OCI-LY7 (cell line): ENCODE measurements around the gene TTR. TPM values are rescaled to one million over a fixed set of nuclear protein-coding genes. Genes with fewer than 3 reads are reported as not detected.

ENCODE experiments used
- BruUV-seq: library from RNA; stranded (reverse); fragments of 400-500 nt; replicated peaks from 2 replicates; lab custom pipeline; 2021; lab: Mats Ljungman, UMichigan
- CTCF ChIA-PET: fragments of 300-600 bp; sonication (Branson Sonifier 250); formaldehyde crosslinking; loops from one replicate; lab custom pipeline; 2022; ENCODE audit warnings: antibody characterized with exemption; ENCODE audit not compliant: unreplicated experiment; lab: Charles Lee
- POLR2A ChIA-PET: fragments of 300-600 bp; sonication (Branson Sonifier 250); formaldehyde crosslinking; loops from one replicate; lab custom pipeline; 2022; ENCODE audit warnings: antibody characterized with exemption; lab: Charles Lee
- DNase-seq: peaks from one replicate; pipeline ENCODE4 v3.0.0-alpha.2; 2015; ENCODE audit warnings: low spot score
- H2AFZ ChIP-seq: fragments of 200-600 bp; sonication (generic), shearing (Covaris generic); 2 replicates; pipeline ENCODE4 v1.6.1; 2014; ENCODE audit warnings: mild to moderate bottlenecking, antibody characterized with exemption, low read length, moderate library complexity
- H3K27ac ChIP-seq: fragments of 200-600 bp; sonication (generic); 2 replicates; pipeline ENCODE4 v1.5.1; 2014; ENCODE audit warnings: mixed run types, low read depth, mild to moderate bottlenecking, moderate library complexity, low read length, inconsistent platforms; ENCODE audit not compliant: poor library complexity, severe bottlenecking
- H3K36me3 ChIP-seq: fragments of 200-600 bp; sonication (generic); 2 replicates; pipeline ENCODE4 v1.6.1; 2014; ENCODE audit warnings: mild to moderate bottlenecking, antibody characterized with exemption, low read length, moderate library complexity, mixed read lengths; ENCODE audit not compliant: insufficient read depth
- H3K4me1 ChIP-seq: fragments of 200-600 bp; sonication (generic); 2 replicates; pipeline ENCODE4 v1.5.1; 2014; ENCODE audit warnings: mild to moderate bottlenecking, low read length; ENCODE audit not compliant: insufficient read depth, poor library complexity, severe bottlenecking
- H3K4me2 ChIP-seq: fragments of 200-600 bp; sonication (generic); 2 replicates; pipeline ENCODE4 v1.6.1; 2014; ENCODE audit warnings: mild to moderate bottlenecking, low read length
- H3K4me3 ChIP-seq: fragments of 200-600 bp; sonication (generic); 2 replicates; pipeline ENCODE4 v1.5.1; 2014; ENCODE audit warnings: mild to moderate bottlenecking, low read depth, low read length; ENCODE audit not compliant: poor library complexity, severe bottlenecking
- H3K79me2 ChIP-seq: fragments of 200-600 bp; sonication (generic); 2 replicates; pipeline ENCODE4 v1.6.1; 2016; ENCODE audit warnings: low read depth, mild to moderate bottlenecking, low read length, moderate library complexity, mixed read lengths; ENCODE audit not compliant: insufficient read depth
- H3K9me2 ChIP-seq: fragments of 200-600 bp; sonication (generic); 2 replicates; pipeline ENCODE4 v1.6.1; 2016; ENCODE audit warnings: mild to moderate bottlenecking, low read length, mixed read lengths; ENCODE audit not compliant: insufficient read depth
- H3K9me3 ChIP-seq: fragments of 200-600 bp; sonication (generic); 2 replicates; pipeline ENCODE4 v1.6.1; 2014; ENCODE audit warnings: mild to moderate bottlenecking, mixed run types, low read length, mixed read lengths
- H4K20me1 ChIP-seq: fragments of 200-600 bp; sonication (generic); 2 replicates; pipeline ENCODE4 v1.6.1; 2014; ENCODE audit warnings: mild to moderate bottlenecking, antibody characterized with exemption, low read length, moderate library complexity, mixed read lengths; ENCODE audit not compliant: insufficient read depth
- CTCF ChIP-seq: fragments of 200-600 bp; sonication (generic); conservative IDR thresholded peaks from 2 replicates; pipeline ENCODE4 v1.5.1; 2014; ENCODE audit warnings: mild to moderate bottlenecking, antibody characterized with exemption, low read length, moderate library complexity, mixed read lengths
- EZH2phosphoT487 ChIP-seq: fragments of 200-600 bp; sonication (generic); IDR thresholded peaks from 2 replicates; pipeline ENCODE4 v1.6.1; 2018; ENCODE audit warnings: low read depth, borderline replicate concordance, mild to moderate bottlenecking, mixed run types, antibody characterized with exemption, low read length, moderate library complexity, mixed read lengths
- intact Hi-C: fragments of 100-400 bp; cut with micrococcal nuclease; formaldehyde crosslinking; loops from one replicate; pipeline ENCODE4 v1.10.0; 2022; ENCODE audit not compliant: unreplicated experiment
- total RNA-seq, 2 experiments: library from RNA; depleted of rRNA in 1 of 2; stranded (reverse); fragments of >200 nt in 1 of 2; shearing (Covaris generic) in 1 of 2; gene quantifications; 2 replicates each; pipeline ENCODE4 v1.2.3, GENCODE V29; 2014 to 2022

Gene TTR
- total RNA-seq, 2 experiments from 2014 or later, result not detected

GRCh38 chr18:31624892-31625640 is 33.4 kb downstream of the TTR start:
- no peaks in the 10 kb centered on the region for H3K4me1 ChIP-seq
- CTCF ChIA-PET, result no interaction called here

DNA sequence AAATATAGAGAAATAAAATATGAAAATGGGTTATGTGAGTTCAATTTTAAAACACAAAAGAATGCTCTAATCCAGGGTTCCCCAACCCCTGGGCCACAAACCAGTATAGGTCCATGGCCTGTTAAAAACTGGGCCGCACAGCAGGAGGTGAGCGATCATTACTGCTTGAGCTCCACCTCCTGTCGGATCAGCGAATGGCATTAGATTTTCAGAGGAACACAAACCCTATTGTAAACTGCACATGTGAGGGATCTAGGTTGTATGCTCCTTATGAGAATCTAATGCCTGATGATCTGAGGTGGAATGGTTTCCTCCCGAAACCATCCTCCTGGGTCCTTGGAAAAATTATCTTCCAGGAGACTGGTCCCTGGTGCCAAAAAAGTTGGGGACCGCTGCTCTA is 34.7 kb downstream of the TTR start:
- no peak for DNase-seq
- ChIA-PET POLR2A (interaction anchor here (0.7 kb wide), 1 partner anchor 563 kb away, joined by 3 read pairs; the partner anchor contains the start of gene MEP1B), CTCF (no interaction called here)
- no peak overlapping the region for H2AFZ ChIP-seq
- no TSS peak for BruUV-seq
- no peak overlapping the region for H3K27ac ChIP-seq
- no peaks in the 10 kb centered on the region for H4K20me1 ChIP-seq
- intact Hi-C loops, result no loop called here
- no peak overlapping the region for H3K4me2 ChIP-seq
- no peaks in the 10 kb centered on the region for H3K9me3 ChIP-seq
- no peak overlapping the region for H3K4me3 ChIP-seq
- TF ChIP-seq CTCF, result peak; percentile 43; the same call in 1 of the 2 replicates
- TF ChIP-seq EZH2phosphoT487, result no peak
- no peaks in the 10 kb centered on the region for H3K4me1 ChIP-seq
- H3K79me2 ChIP-seq, result no peaks in the 10 kb centered on the region
- H3K9me2 ChIP-seq, result no peaks in the 10 kb centered on the region
- no peaks in the 10 kb centered on the region; the same call in 1 of the 2 replicates for H3K36me3 ChIP-seq

More at GRCh38 chr18:31624892-31625640, 33.4 kb downstream of the TTR start:
- H3K79me2 ChIP-seq, result no peaks in the 10 kb centered on the region
- no peak overlapping the region for H3K4me3 ChIP-seq
- intact Hi-C loops, result loop anchor here (5.0 kb wide), 1 partner anchor 68 kb away; no protein-coding TSS in a partner anchor
- POLR2A ChIA-PET, result interaction anchor here (0.5 to 0.6 kb wide), 2 partner anchors 75 to 412 kb away, joined by 3 to 7 read pairs; no protein-coding TSS in a partner anchor
- H3K27ac ChIP-seq, result no peak overlapping the region
- H2AFZ ChIP-seq, result no peak overlapping the region
- no peaks in the 10 kb centered on the region for H4K20me1 ChIP-seq
- no TSS peak for BruUV-seq
- H3K9me2 ChIP-seq, result no peaks in the 10 kb centered on the region
- no peak overlapping the region for H3K4me2 ChIP-seq
- H3K9me3 ChIP-seq, result no peaks in the 10 kb centered on the region
- TF ChIP-seq CTCF (no peak), EZH2phosphoT487 (no peak)
- no peaks in the 10 kb centered on the region; the same call in 1 of the 2 replicates for H3K36me3 ChIP-seq
- DNase-seq, result no peak

DNA sequence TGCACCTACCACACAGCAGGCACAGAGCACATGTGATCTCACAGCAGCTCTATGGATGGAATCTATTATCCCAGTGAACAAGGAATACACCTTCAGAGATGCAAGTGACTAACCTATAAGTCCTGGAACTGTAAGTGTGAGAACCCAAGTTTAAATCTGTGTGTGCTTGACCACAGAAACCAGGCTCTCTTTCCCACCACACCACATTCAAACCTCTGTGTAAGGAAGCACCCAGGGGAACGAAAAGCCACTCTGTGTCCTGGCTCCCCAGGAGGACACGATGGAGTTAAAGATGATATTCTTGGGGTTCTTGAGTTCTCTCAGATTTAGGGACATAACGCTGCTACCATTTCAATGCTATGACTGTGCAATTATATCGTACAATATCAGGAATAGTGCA is 38.9 kb downstream of the TTR start:
- CTCF ChIA-PET, result no interaction called here
- BruUV-seq, result no TSS peak
- POLR2A ChIA-PET, result no interaction called here

More for the DNA sequence above, 38.9 kb downstream of the TTR start:
- H3K9me3 ChIP-seq, result no peaks in the 10 kb centered on the region
- no peaks in the 10 kb centered on the region for H3K36me3 ChIP-seq
- no peak overlapping the region for H2AFZ ChIP-seq
- H3K4me3 ChIP-seq, result no peak overlapping the region
- no peaks in the 10 kb centered on the region for H4K20me1 ChIP-seq
- H3K79me2 ChIP-seq, result no peaks in the 10 kb centered on the region
- no peak overlapping the region for H3K27ac ChIP-seq
- no peak overlapping the region for H3K4me2 ChIP-seq
- no peak for DNase-seq
- no peaks in the 10 kb centered on the region for H3K9me2 ChIP-seq
- TF ChIP-seq CTCF, result no peak
- TF ChIP-seq EZH2phosphoT487, result no peak
- H3K4me1 ChIP-seq, result no peaks in the 10 kb centered on the region
- intact Hi-C loops, result no loop called here
